ENCODE results near the gene PDIA6.

DNA sequence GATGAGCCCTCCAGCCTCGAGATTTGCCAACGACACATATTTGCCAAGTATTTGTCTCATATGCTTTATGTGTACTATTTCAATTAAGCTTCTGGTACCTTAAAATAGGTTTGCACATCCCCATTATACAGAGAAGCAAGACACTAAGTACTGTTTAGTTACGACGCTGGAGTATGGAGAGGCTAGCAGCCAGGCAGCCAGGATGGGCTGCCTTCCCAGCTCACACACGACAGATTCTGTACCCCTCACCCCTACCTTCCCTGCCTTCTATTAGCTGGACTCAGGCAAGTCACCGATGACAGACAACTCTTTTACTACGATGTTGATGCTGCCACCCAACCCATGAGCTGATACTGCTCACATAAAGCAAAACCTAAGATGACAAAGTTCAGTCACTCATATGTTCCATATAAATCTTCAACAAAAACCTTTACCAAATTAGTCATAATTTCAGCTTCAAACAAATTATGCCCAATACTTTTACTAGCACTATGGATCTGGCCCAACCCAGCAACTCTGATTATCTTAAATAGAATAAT lies 17.0 kb downstream of the PDIA6 start:
- no peak for TF ChIP-seq CTCF (IDR thresholded peaks at IDR 0.05)
- no peak for TF ChIP-seq POLR2A (IDR thresholded peaks at IDR 0.05)

Measured in Peyer's patch (tissue), 4 donors.